ENCODE results near the gene CPNE8. TPM values are rescaled to one million over a fixed set of nuclear protein-coding genes. Genes with fewer than 3 reads are reported as not detected.

Gene CPNE8
- total RNA-seq, 1 donor from 2014 or later, result 33.0 TPM

GRCh38 chr12:38648813-38649212 lies 256.6 kb downstream of the CPNE8 start:
- no peak overlapping the region for H3K4me3 ChIP-seq
- no peak for DNase-seq
- no peak for ATAC-seq
- no peaks in the 10 kb centered on the region for H3K4me1 ChIP-seq
- no peak overlapping the region for H3K27ac ChIP-seq
- H3K36me3 ChIP-seq, result peaks cover 2% of the 10 kb centered on the region
- H3K9me3 ChIP-seq, result no peaks in the 10 kb centered on the region
- TF ChIP-seq, protein P1, sequence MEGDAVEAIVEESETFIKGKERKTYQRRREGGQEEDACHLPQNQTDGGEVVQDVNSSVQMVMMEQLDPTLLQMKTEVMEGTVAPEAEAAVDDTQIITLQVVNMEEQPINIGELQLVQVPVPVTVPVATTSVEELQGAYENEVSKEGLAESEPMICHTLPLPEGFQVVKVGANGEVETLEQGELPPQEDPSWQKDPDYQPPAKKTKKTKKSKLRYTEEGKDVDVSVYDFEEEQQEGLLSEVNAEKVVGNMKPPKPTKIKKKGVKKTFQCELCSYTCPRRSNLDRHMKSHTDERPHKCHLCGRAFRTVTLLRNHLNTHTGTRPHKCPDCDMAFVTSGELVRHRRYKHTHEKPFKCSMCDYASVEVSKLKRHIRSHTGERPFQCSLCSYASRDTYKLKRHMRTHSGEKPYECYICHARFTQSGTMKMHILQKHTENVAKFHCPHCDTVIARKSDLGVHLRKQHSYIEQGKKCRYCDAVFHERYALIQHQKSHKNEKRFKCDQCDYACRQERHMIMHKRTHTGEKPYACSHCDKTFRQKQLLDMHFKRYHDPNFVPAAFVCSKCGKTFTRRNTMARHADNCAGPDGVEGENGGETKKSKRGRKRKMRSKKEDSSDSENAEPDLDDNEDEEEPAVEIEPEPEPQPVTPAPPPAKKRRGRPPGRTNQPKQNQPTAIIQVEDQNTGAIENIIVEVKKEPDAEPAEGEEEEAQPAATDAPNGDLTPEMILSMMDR (IDR thresholded peaks at IDR 0.05), result no peak
- no peaks in the 10 kb centered on the region for H3K27me3 ChIP-seq (ENCODE audit: low read depth)
- intact Hi-C loops (cut with DNase I), result no loop called here

DNA sequence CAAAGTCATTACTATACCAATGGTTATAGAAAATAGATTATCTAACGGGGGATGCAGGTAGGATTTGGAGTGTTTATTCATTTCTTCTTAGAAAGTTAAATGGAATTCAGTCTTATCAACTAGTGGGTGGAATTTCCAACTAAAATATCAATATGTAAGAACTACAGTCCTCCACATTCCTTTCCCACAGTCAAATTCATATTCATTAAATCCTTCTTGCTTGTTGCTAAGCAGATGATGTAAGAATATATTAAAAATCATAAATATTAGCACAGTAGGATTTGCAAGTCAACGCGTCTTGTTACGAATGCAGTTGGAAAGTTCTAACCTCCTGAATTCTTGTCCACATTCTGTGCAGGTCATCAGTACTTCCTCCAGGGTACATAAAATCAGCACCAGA lies 259.2 kb downstream of the CPNE8 start:
- intact Hi-C loops (cut with DNase I), result no loop called here

GRCh38 chr12:38639625-38640024 lies 265.8 kb downstream of the CPNE8 start:
- DNase-seq (no peak), ATAC-seq (no peak)
- H3K4me1 ChIP-seq, result no peaks in the 10 kb centered on the region
- TF ChIP-seq, protein P1 (IDR thresholded peaks at IDR 0.05), result no peak
- no peak overlapping the region for H3K4me3 ChIP-seq
- H3K9me3 ChIP-seq, result no peaks in the 10 kb centered on the region
- H3K27me3 ChIP-seq (ENCODE audit: low read depth), result no peaks in the 10 kb centered on the region
- intact Hi-C loops (cut with DNase I), result no loop called here
- no peaks in the 10 kb centered on the region for H3K36me3 ChIP-seq
- no peak overlapping the region for H3K27ac ChIP-seq

More for the DNA sequence above, 259.2 kb downstream of the CPNE8 start:
- no peak for ATAC-seq
- no peaks in the 10 kb centered on the region for H3K36me3 ChIP-seq
- no peak overlapping the region for H3K4me3 ChIP-seq
- no peaks in the 10 kb centered on the region for H3K4me1 ChIP-seq
- no peak for DNase-seq
- TF ChIP-seq, protein P1 (IDR thresholded peaks at IDR 0.05), result no peak
- H3K9me3 ChIP-seq, result no peaks in the 10 kb centered on the region
- H3K27ac ChIP-seq, result no peak overlapping the region
- no peaks in the 10 kb centered on the region for H3K27me3 ChIP-seq (ENCODE audit: low read depth)

DNA sequence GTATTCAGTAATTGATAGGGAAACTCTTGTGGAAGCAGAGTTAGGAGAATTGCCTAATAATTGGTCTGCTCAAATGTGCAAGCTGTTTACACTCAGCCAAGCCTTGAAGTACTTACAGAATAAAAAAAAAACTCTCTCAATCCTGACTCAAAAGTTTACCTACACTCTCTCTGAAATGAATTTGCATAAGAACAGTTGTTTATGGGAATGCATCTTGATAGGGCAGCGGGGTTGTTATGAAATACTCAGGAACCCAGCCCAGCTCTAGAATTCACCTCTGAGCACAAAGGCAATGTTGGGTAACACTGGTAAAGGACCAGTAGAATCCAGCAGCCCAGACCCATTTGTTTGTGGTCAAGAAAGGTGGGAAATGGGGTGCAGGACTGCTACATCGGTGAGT lies 267.0 kb downstream of the CPNE8 start:
- intact Hi-C loops (cut with DNase I), result no loop called here
- Histone ChIP-seq H3K27ac (no peak overlapping the region), H3K27me3 (ENCODE audit: low read depth) (no peaks in the 10 kb centered on the region), H3K36me3 (no peaks in the 10 kb centered on the region), H3K4me3 (no peak overlapping the region), H3K4me1 (no peaks in the 10 kb centered on the region), H3K9me3 (no peaks in the 10 kb centered on the region)
- ATAC-seq (peak in 1 of 2 donors; percentile 34), DNase-seq (no peak)
- TF ChIP-seq, protein P1 (IDR thresholded peaks at IDR 0.05), result no peak

DNA sequence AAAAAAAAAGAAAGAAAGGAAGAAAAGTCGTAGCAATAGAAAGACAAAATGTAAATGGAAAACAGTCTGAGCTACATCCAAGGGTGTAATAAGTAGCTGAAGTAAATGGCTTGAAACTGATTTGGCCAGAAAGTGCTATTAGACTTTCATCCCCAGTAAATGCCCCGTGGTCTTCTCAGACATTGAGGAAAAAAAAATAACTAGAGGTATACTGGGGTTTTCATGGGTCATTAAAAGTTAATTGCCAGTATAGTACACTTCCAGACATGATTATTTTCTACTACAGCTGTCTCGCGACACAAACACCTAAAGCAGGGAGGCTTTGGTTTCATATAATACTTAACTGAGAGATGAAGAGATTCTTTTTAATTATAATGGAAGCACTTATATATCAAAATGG lies 271.9 kb downstream of the CPNE8 start:
- no peaks in the 10 kb centered on the region for H3K27me3 ChIP-seq (ENCODE audit: low read depth)
- DNase-seq, result no peak
- H3K27ac ChIP-seq, result no peak overlapping the region
- TF ChIP-seq, protein P1 (IDR thresholded peaks at IDR 0.05), result no peak
- no peaks in the 10 kb centered on the region for H3K4me1 ChIP-seq
- H3K4me3 ChIP-seq, result no peak overlapping the region
- H3K9me3 ChIP-seq, result no peaks in the 10 kb centered on the region
- no peaks in the 10 kb centered on the region for H3K36me3 ChIP-seq
- intact Hi-C loops (cut with DNase I), result no loop called here
- no peak for ATAC-seq

GRCh38 chr12:38629064-38629463 lies 276.3 kb downstream of the CPNE8 start:
- no peak for DNase-seq
- intact Hi-C loops (cut with DNase I), result no loop called here
- no peaks in the 10 kb centered on the region for H3K36me3 ChIP-seq
- H3K4me1 ChIP-seq, result no peaks in the 10 kb centered on the region
- no peak overlapping the region for H3K27ac ChIP-seq
- H3K4me3 ChIP-seq, result no peak overlapping the region
- H3K27me3 ChIP-seq (ENCODE audit: low read depth), result no peaks in the 10 kb centered on the region
- no peak for ATAC-seq
- H3K9me3 ChIP-seq, result no peaks in the 10 kb centered on the region
- TF ChIP-seq, protein P1 (IDR thresholded peaks at IDR 0.05), result no peak

Measured in lower lobe of right lung (tissue), 2 donors.